Measurements from ENCODE around the gene NPY5R. TPM values are rescaled to one million over a fixed set of nuclear protein-coding genes. Genes with fewer than 3 reads are reported as not detected.

Gene NPY5R
- total RNA-seq, 2 donors from 2014 or later = 0.40 TPM; not detected in 1

GRCh38 chr4:163384434-163384833, 40.7 kb downstream of the NPY5R start:
- Histone ChIP-seq H3K27ac (no peak overlapping the region), H3K9me3 (no peaks in the 10 kb centered on the region), H3K4me1 (replicated peaks) (no peaks in the 10 kb centered on the region), H3K36me3 (no peaks in the 10 kb centered on the region), H3K27me3 (replicated peaks; ENCODE audit: insufficient read depth) (no peaks in the 10 kb centered on the region), H3K4me3 (no peak overlapping the region)
- intact Hi-C loops (cut with DNase I) = no loop called here
- TF ChIP-seq POLR2A (IDR thresholded peaks at IDR 0.05) (no peak), POLR2AphosphoS5 (IDR thresholded peaks at IDR 0.05) (no peak), CTCF (IDR thresholded peaks at IDR 0.05) (no peak)
- 75% methylated on average over 5 of the region's 5 CpGs for WGBS
- DNase-seq (ENCODE audit: low spot score) = no peak

GRCh38 chr4:163384926-163385325, 41.2 kb downstream of the NPY5R start:
- H3K4me3 ChIP-seq = no peak overlapping the region
- no peak for TF ChIP-seq CTCF (IDR thresholded peaks at IDR 0.05)
- no peaks in the 10 kb centered on the region for H3K4me1 ChIP-seq (replicated peaks)
- H3K27ac ChIP-seq = no peak overlapping the region
- no peaks in the 10 kb centered on the region for H3K36me3 ChIP-seq
- no peak for DNase-seq (ENCODE audit: low spot score)
- no peaks in the 10 kb centered on the region for H3K27me3 ChIP-seq (replicated peaks; ENCODE audit: insufficient read depth)
- no peaks in the 10 kb centered on the region for H3K9me3 ChIP-seq
- intact Hi-C loops (cut with DNase I) = no loop called here

GRCh38 chr4:163385466-163385865, 41.8 kb downstream of the NPY5R start:
- H3K4me3 ChIP-seq = no peak overlapping the region
- H3K36me3 ChIP-seq = no peaks in the 10 kb centered on the region
- H3K9me3 ChIP-seq = no peaks in the 10 kb centered on the region
- DNase-seq (ENCODE audit: low spot score) = no peak
- 65% methylated on average over 4 of the region's 4 CpGs for WGBS
- no peak overlapping the region for H3K27ac ChIP-seq
- H3K4me1 ChIP-seq (replicated peaks) = no peaks in the 10 kb centered on the region
- no peaks in the 10 kb centered on the region for H3K27me3 ChIP-seq (replicated peaks; ENCODE audit: insufficient read depth)
- no peak for TF ChIP-seq POLR2AphosphoS5 (IDR thresholded peaks at IDR 0.05)
- no peak for TF ChIP-seq CTCF (IDR thresholded peaks at IDR 0.05)
- TF ChIP-seq POLR2A (IDR thresholded peaks at IDR 0.05) = no peak
- intact Hi-C loops (cut with DNase I) = no loop called here

- Histone ChIP-seq H3K4me3 (no peak overlapping the region), H3K9me3 (no peaks in the 10 kb centered on the region), H3K27ac (no peak overlapping the region), H3K4me1 (replicated peaks) (no peaks in the 10 kb centered on the region), H3K36me3 (no peaks in the 10 kb centered on the region), H3K27me3 (replicated peaks; ENCODE audit: insufficient read depth) (no peaks in the 10 kb centered on the region)
- DNase-seq (ENCODE audit: low spot score) = no peak
- TF ChIP-seq POLR2AphosphoS5 (IDR thresholded peaks at IDR 0.05) (no peak), CTCF (IDR thresholded peaks at IDR 0.05) (no peak), POLR2A (IDR thresholded peaks at IDR 0.05) (no peak)
- 54% methylated on average over 2 of the region's 2 CpGs for WGBS
- intact Hi-C loops (cut with DNase I) = no loop called here
These were observed 48.1 kb downstream of the NPY5R start for GRCh38 chr4:163391756-163392155.

- no peaks in the 10 kb centered on the region for H3K36me3 ChIP-seq
- no peaks in the 10 kb centered on the region for H3K4me1 ChIP-seq (replicated peaks)
- intact Hi-C loops (cut with DNase I) = no loop called here
- no peak for DNase-seq (ENCODE audit: low spot score)
- TF ChIP-seq CTCF (IDR thresholded peaks at IDR 0.05) (no peak), POLR2AphosphoS5 (IDR thresholded peaks at IDR 0.05) (no peak), POLR2A (IDR thresholded peaks at IDR 0.05) (no peak)
- no peaks in the 10 kb centered on the region for H3K27me3 ChIP-seq (replicated peaks; ENCODE audit: insufficient read depth)
- H3K4me3 ChIP-seq = no peak overlapping the region
- WGBS = 58% methylated on average over 4 of the region's 4 CpGs
- no peak overlapping the region for H3K27ac ChIP-seq
- no peaks in the 10 kb centered on the region for H3K9me3 ChIP-seq
These were observed 48.6 kb downstream of the NPY5R start for GRCh38 chr4:163392328-163392727.

All from prostate gland (tissue), 2 donors.